Measurements from ENCODE around the gene JMJD4. TPM values are rescaled to one million over a fixed set of nuclear protein-coding genes. Genes with fewer than 3 reads are reported as not detected.

JMJD4 gene
- total RNA-seq, 4 donors from 2014 or later, result 9.2 to 21.6 (median 19.9) TPM

DNA sequence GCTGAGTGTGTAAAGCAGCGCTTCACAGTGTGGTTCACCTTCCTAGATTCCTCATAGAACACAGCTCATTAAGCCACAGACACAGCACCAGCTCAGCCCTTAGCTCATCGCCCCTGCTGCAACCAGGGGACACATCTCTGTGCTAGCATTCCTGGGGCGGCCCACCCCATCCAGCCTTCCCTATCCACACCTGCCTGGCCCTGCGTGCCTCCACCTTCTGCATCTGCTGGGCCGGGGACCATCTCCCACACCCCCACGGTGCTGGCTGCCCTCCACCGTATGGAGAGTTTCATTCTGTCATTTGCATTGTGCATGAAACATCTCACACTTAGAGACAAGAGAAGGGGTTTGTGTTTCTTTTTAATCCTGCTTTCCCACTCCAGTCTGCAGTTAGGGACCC lies 44.6 kb upstream of the JMJD4 start:
- Histone ChIP-seq H3K27ac (no peak overlapping the region), H3K4me1 (no peaks in the 10 kb centered on the region), H3K4me3 (no peak overlapping the region), H3K36me3 (peaks cover 0 to 11% of the 10 kb centered on the region in 2 donors), H3K27me3 (no peaks in the 10 kb centered on the region), H3K9me3 (no peaks in the 10 kb centered on the region)
- TF ChIP-seq, protein P1, sequence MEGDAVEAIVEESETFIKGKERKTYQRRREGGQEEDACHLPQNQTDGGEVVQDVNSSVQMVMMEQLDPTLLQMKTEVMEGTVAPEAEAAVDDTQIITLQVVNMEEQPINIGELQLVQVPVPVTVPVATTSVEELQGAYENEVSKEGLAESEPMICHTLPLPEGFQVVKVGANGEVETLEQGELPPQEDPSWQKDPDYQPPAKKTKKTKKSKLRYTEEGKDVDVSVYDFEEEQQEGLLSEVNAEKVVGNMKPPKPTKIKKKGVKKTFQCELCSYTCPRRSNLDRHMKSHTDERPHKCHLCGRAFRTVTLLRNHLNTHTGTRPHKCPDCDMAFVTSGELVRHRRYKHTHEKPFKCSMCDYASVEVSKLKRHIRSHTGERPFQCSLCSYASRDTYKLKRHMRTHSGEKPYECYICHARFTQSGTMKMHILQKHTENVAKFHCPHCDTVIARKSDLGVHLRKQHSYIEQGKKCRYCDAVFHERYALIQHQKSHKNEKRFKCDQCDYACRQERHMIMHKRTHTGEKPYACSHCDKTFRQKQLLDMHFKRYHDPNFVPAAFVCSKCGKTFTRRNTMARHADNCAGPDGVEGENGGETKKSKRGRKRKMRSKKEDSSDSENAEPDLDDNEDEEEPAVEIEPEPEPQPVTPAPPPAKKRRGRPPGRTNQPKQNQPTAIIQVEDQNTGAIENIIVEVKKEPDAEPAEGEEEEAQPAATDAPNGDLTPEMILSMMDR (IDR thresholded peaks at IDR 0.05 in 4 of 5, conservative IDR thresholded peaks at IDR 0.05 in 1 of 5), result no peak
- TF ChIP-seq POLR2A (IDR thresholded peaks at IDR 0.05), result no peak
- in situ Hi-C loops (cut with MboI; ENCODE audit: low sequenced_read_pairs in 4 of 4), result loop anchor here in 1 of 4 donors (10.0 kb wide), 1 partner anchor 175 kb away; no protein-coding TSS in a partner anchor
- ATAC-seq, result no peak
- intact Hi-C loops (cut with DNase I; ENCODE audit: low total_unique reads), result no loop called here
- no peak for DNase-seq

DNA sequence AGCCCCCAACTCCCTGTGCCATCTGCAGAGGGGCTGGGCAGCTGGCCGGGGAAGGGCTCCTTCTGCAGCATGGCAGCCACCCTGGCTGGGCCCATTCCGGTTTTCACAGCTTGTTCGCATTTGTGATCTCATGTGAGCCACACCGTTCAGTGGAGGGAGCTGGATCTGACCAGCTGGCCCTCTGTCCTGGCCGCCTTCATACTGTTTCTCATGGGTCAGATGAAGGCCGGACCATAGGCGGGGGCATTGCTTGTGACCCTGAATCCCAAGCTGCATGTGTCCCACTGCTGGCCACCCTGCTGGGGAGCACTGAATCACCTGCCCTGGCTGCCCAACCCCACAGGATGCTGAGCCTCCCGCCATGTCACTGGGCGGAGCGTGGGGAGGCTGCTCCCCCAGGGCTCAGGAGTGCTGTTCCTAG lies 43.9 kb upstream of the JMJD4 start:
- Histone ChIP-seq H3K4me3 (no peak overlapping the region), H3K4me1 (no peaks in the 10 kb centered on the region), H3K9me3 (no peaks in the 10 kb centered on the region), H3K27me3 (no peaks in the 10 kb centered on the region), H3K27ac (no peak overlapping the region), H3K36me3 (peaks cover 0 to 11% of the 10 kb centered on the region in 2 donors)
- DNase-seq (no peak), ATAC-seq (no peak)
- TF ChIP-seq, protein P1 (IDR thresholded peaks at IDR 0.05 in 4 of 5, conservative IDR thresholded peaks at IDR 0.05 in 1 of 5), result no peak
- TF ChIP-seq POLR2A (IDR thresholded peaks at IDR 0.05), result no peak
- in situ Hi-C loops (cut with MboI; ENCODE audit: low sequenced_read_pairs in 4 of 4) (loop anchor here in 1 of 4 donors (10.0 kb wide), 1 partner anchor 176 kb away; no protein-coding TSS in a partner anchor), intact Hi-C loops (cut with DNase I; ENCODE audit: low total_unique reads) (no loop called here)

DNA sequence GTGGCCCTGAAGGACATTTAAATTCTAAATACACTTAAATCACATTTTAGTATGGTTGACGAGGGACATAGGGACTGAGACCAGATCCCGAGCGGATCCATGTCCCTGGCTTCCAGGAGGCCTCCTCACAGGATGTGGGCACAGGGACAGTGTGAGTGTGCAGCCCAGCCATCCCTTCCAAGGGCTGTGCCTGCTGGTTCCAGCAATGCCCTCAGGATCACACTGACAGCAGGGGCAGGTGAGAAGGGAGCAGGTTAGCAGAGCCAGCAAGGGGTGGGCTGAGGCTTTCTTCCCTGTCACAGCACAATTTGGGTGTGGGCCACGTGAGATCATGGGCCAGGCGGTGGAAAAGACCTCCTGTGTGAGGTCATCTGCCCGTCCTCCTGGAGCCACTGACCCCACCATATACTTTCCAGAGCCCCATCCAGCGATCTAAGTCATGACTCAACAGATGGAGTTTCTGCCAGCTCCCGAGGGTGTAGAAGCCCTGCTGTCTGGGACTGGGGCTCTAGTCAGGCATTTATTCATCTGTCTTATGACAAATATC lies 43.4 kb upstream of the JMJD4 start:
- no peak overlapping the region for H3K4me3 ChIP-seq
- H3K36me3 ChIP-seq, result peaks cover 0 to 11% of the 10 kb centered on the region in 2 donors
- intact Hi-C loops (cut with DNase I; ENCODE audit: low total_unique reads) (no loop called here), in situ Hi-C loops (cut with MboI; ENCODE audit: low sequenced_read_pairs in 4 of 4) (loop anchor here in 1 of 4 donors (10.0 kb wide), 1 partner anchor 176 kb away; no protein-coding TSS in a partner anchor)
- no peaks in the 10 kb centered on the region for H3K4me1 ChIP-seq
- no peak for ATAC-seq
- H3K27me3 ChIP-seq, result no peaks in the 10 kb centered on the region
- DNase-seq, result no peak
- no peak for TF ChIP-seq POLR2A (IDR thresholded peaks at IDR 0.05)
- TF ChIP-seq, protein P1 (IDR thresholded peaks at IDR 0.05 in 4 of 5, conservative IDR thresholded peaks at IDR 0.05 in 1 of 5), result no peak
- no peaks in the 10 kb centered on the region for H3K9me3 ChIP-seq
- H3K27ac ChIP-seq, result no peak overlapping the region

DNA sequence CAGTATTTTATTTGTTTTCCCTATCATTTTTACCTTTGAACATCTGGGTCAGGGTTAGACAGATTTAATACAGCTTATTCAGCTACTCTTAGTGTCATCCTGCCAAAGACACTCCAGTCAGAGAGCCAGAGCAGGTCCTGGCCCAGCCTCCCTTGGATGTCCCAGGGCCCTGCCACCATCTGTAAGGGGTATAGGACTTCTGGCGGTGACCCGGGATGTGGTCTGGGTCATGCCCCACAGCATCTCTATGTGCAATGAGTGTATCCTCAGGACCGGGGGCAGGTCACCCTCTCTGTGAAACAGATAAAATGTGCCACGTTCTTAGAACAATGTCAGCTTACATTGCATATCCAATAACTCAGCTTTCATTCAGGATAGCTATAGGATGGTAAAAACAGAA lies 42.5 kb upstream of the JMJD4 start:
- Histone ChIP-seq H3K27me3 (no peaks in the 10 kb centered on the region), H3K9me3 (no peaks in the 10 kb centered on the region), H3K4me3 (no peak overlapping the region), H3K27ac (no peak overlapping the region), H3K4me1 (no peaks in the 10 kb centered on the region), H3K36me3 (peaks cover 0 to 11% of the 10 kb centered on the region in 2 donors)
- TF ChIP-seq, protein P1 (IDR thresholded peaks at IDR 0.05 in 4 of 5, conservative IDR thresholded peaks at IDR 0.05 in 1 of 5), result no peak
- no peak for TF ChIP-seq POLR2A (IDR thresholded peaks at IDR 0.05)
- no peak for ATAC-seq
- intact Hi-C loops (cut with DNase I; ENCODE audit: low total_unique reads) (no loop called here), in situ Hi-C loops (cut with MboI; ENCODE audit: low sequenced_read_pairs in 4 of 4) (loop anchor here in 1 of 4 donors (10.0 kb wide), 1 partner anchor 177 kb away; no protein-coding TSS in a partner anchor)
- no peak for DNase-seq

All from gastrocnemius medialis (tissue), 4 donors.